Uterus (tissue), 2 donors: ENCODE data around the gene ITSN1.

ENCODE experiments used
- CTCF ChIP-seq, 4 experiments: fragments of 200-600 bp in 2 of 4; fragments of 450-650 bp in 2 of 4; sonication (generic) in 2 of 4; IDR thresholded peaks; one replicate each; pipeline ENCODE4 v1.5.1; 2016 to 2019; ENCODE audit warnings: antibody characterized with exemption in 4 of 4, mild to moderate bottlenecking in 2 of 4, moderate library complexity in 1 of 4
- POLR2A ChIP-seq, 2 donors: fragments of 450-650 bp; IDR thresholded peaks; one replicate each; pipeline ENCODE4 v1.6.1; 2016; ENCODE audit warnings: antibody characterized with exemption in 2 of 2, mild to moderate bottlenecking in 1 of 2, moderate library complexity in 1 of 2

GRCh38 chr21:33817663-33818451, 175.6 kb downstream of the ITSN1 start:
- TF ChIP-seq POLR2A (IDR thresholded peaks at IDR 0.05) (no peak), CTCF (IDR thresholded peaks at IDR 0.05) (no peak)
